Stimulated activated naive CD8-positive, alpha-beta T cell treated with anti-CD3 and anti-CD28 coated beads, Interleukin-15, amount 100 ng/mL, for 72 hours (primary cell): ENCODE data around the gene SYNJ2.
"Not testable (repeated sequence)": the region's sequence is repeated elsewhere in the genome, so short reads cannot be mapped to it uniquely, and the experiment has no call there.

Source experiments
- ATAC-seq: fragments of 150-1000 bp; cut with Tn5 transposase; 2 replicates; pipeline ENCODE4 v1.10.0; 2021; ENCODE audit warnings: mild to moderate bottlenecking, moderate library complexity
- DNase-seq, 2 donors: peaks; one replicate each; pipeline ENCODE4 v3.0.0; 2021 to 2022
- H3K27ac Mint-ChIP-seq, 2 donors: one replicate each; pipeline ENCODE4 v1.8.0; 2022; ENCODE audit warnings: mild to moderate bottlenecking in 2 of 2, mixed read lengths in 2 of 2, moderate library complexity in 2 of 2
- H3K27me3 Mint-ChIP-seq: one replicate; pipeline ENCODE4 v1.8.0; 2022; ENCODE audit warnings: mixed read lengths
- H3K4me1 Mint-ChIP-seq: one replicate; pipeline ENCODE4 v1.8.0; 2022; ENCODE audit warnings: mild to moderate bottlenecking, mixed read lengths
- H3K4me3 Mint-ChIP-seq, 2 donors: one replicate each; pipeline ENCODE4 v1.8.0; 2022; ENCODE audit warnings: mild to moderate bottlenecking in 2 of 2, mixed read lengths in 2 of 2, moderate library complexity in 1 of 2
- H3K9me3 Mint-ChIP-seq, 2 donors: one replicate each; pipeline ENCODE4 v1.8.0; 2022; ENCODE audit warnings: mixed read lengths in 2 of 2

Gene SYNJ2

GRCh38 chr6:157981395-157982101 lies at the start of gene SYNJ2:
Gene SYNJ2 (plus strand): TSS chr6:157981863. CDS start chr6:157981962, 99 bp downstream.
- Mint-ChIP-seq H3K9me3 (no peaks in the 10 kb centered on the region), H3K27ac (peak within 1 kb of the TSS; percentile 84 to 90), H3K4me1 (peaks cover 64% of the 10 kb centered on the region), H3K4me3 (peak within 1 kb of the TSS; percentile 74 to 83), H3K27me3 (peaks cover 24% of the 10 kb centered on the region)
- peak; percentile 75 to 78 for DNase-seq
- peak; percentile 88 for ATAC-seq

GRCh38 chr6:157935786-157936185 lies 45.9 kb upstream of the SYNJ2 start:
- H3K27ac Mint-ChIP-seq = no peak overlapping the region
- no peaks in the 10 kb centered on the region for H3K9me3 Mint-ChIP-seq
- no peak for ATAC-seq
- no peaks in the 10 kb centered on the region for H3K27me3 Mint-ChIP-seq
- DNase-seq = no peak
- no peak overlapping the region for H3K4me3 Mint-ChIP-seq
- H3K4me1 Mint-ChIP-seq = peaks cover 18% of the 10 kb centered on the region

- DNase-seq (no peak), ATAC-seq (no peak)
- peaks cover 25% of the 10 kb centered on the region for H3K4me1 Mint-ChIP-seq
- no peak overlapping the region for H3K27ac Mint-ChIP-seq
- H3K27me3 Mint-ChIP-seq = no peaks in the 10 kb centered on the region
- H3K4me3 Mint-ChIP-seq = no peak overlapping the region
- H3K9me3 Mint-ChIP-seq = no peaks in the 10 kb centered on the region
Observed at GRCh38 chr6:157937318-157937717, 44.3 kb upstream of the SYNJ2 start.

GRCh38 chr6:157937916-157938315 lies 43.7 kb upstream of the SYNJ2 start:
- H3K4me3 Mint-ChIP-seq = no peak overlapping the region
- no peak for ATAC-seq
- H3K27me3 Mint-ChIP-seq = no peaks in the 10 kb centered on the region
- peaks cover 29% of the 10 kb centered on the region for H3K4me1 Mint-ChIP-seq
- H3K9me3 Mint-ChIP-seq = no peaks in the 10 kb centered on the region
- DNase-seq = no peak
- H3K27ac Mint-ChIP-seq = no peak overlapping the region

- peak; percentile 78 for ATAC-seq
Observed at GRCh38 chr6:157940375-157941036, 41.2 kb upstream of the SYNJ2 start.

GRCh38 chr6:157941101-157941863 lies 40.4 kb upstream of the SYNJ2 start:
- no peak overlapping the region for H3K27ac Mint-ChIP-seq
- peaks cover 60% of the 10 kb centered on the region for H3K4me1 Mint-ChIP-seq
- H3K9me3 Mint-ChIP-seq = peaks cover 0 to 7% of the 10 kb centered on the region in 2 donors
- ATAC-seq (no peak), DNase-seq (no peak)
- H3K4me3 Mint-ChIP-seq = no peak overlapping the region
- no peaks in the 10 kb centered on the region for H3K27me3 Mint-ChIP-seq

More at GRCh38 chr6:157940375-157941036, 41.2 kb upstream of the SYNJ2 start:
- H3K4me3 Mint-ChIP-seq, H3K9me3 Mint-ChIP-seq, H3K27me3 Mint-ChIP-seq: not testable (repeated sequence)
- H3K4me1 Mint-ChIP-seq = peaks cover 52% of the 10 kb centered on the region
- DNase-seq = peak in 1 of 2 donors; percentile 41
- peak overlapping the region in 1 of 2 donors; percentile 71 for H3K27ac Mint-ChIP-seq

GRCh38 chr6:157942351-157942750 lies 39.3 kb upstream of the SYNJ2 start:
- H3K27ac Mint-ChIP-seq = peak overlapping the region in 1 of 2 donors; percentile 77
- H3K4me3 Mint-ChIP-seq = no peak overlapping the region
- ATAC-seq (no peak), DNase-seq (no peak)
- peaks cover 0 to 7% of the 10 kb centered on the region in 2 donors for H3K9me3 Mint-ChIP-seq
- no peaks in the 10 kb centered on the region for H3K27me3 Mint-ChIP-seq
- H3K4me1 Mint-ChIP-seq = peaks cover 71% of the 10 kb centered on the region

GRCh38 chr6:157943249-157943963 lies 38.3 kb upstream of the SYNJ2 start:
- H3K27me3 Mint-ChIP-seq = no peaks in the 10 kb centered on the region
- H3K9me3 Mint-ChIP-seq = peaks cover 2 to 12% of the 10 kb centered on the region in 2 donors
- peak overlapping the region in 1 of 2 donors; percentile 96 for H3K27ac Mint-ChIP-seq
- ATAC-seq (no peak), DNase-seq (no peak)
- H3K4me1 Mint-ChIP-seq = peaks cover 71% of the 10 kb centered on the region
- H3K4me3 Mint-ChIP-seq = peak overlapping the region in 1 of 2 donors; percentile 38

GRCh38 chr6:157943964-157944283 lies 37.7 kb upstream of the SYNJ2 start:
- peaks cover 71% of the 10 kb centered on the region for H3K4me1 Mint-ChIP-seq
- no peak for DNase-seq
- peaks cover 7 to 16% of the 10 kb centered on the region in 2 donors for H3K9me3 Mint-ChIP-seq
- no peaks in the 10 kb centered on the region for H3K27me3 Mint-ChIP-seq
- H3K4me3 Mint-ChIP-seq = peak overlapping the region in 1 of 2 donors; percentile 38
- peak overlapping the region in 1 of 2 donors; percentile 96 for H3K27ac Mint-ChIP-seq
- no peak for ATAC-seq

- peak; percentile 68 for ATAC-seq
- peak overlapping the region; percentile 35 to 82 for H3K27ac Mint-ChIP-seq
- peak overlapping the region; percentile 24 to 30 for H3K4me3 Mint-ChIP-seq
Observed at GRCh38 chr6:157944983-157945931, 36.4 kb upstream of the SYNJ2 start.

GRCh38 chr6:157946053-157946617 lies 35.5 kb upstream of the SYNJ2 start:
- Mint-ChIP-seq H3K4me1 (peaks cover 50% of the 10 kb centered on the region), H3K4me3 (peak overlapping the region in 1 of 2 donors; percentile 37), H3K9me3 (peaks cover 8 to 36% of the 10 kb centered on the region in 2 donors), H3K27me3 (peaks cover 10% of the 10 kb centered on the region), H3K27ac (peak overlapping the region in 1 of 2 donors; percentile 37)
- DNase-seq = no peak
- ATAC-seq = no peak

More at GRCh38 chr6:157944983-157945931, 36.4 kb upstream of the SYNJ2 start:
- H3K4me1 Mint-ChIP-seq = peaks cover 58% of the 10 kb centered on the region
- DNase-seq = peak in 1 of 2 donors; percentile 60
- peaks cover 1% of the 10 kb centered on the region for H3K27me3 Mint-ChIP-seq
- peaks cover 8 to 28% of the 10 kb centered on the region in 2 donors for H3K9me3 Mint-ChIP-seq

GRCh38 chr6:157946865-157947532 lies 34.7 kb upstream of the SYNJ2 start:
- H3K27me3 Mint-ChIP-seq = peaks cover 13% of the 10 kb centered on the region
- ATAC-seq (peak; percentile 73), DNase-seq (no peak)
- H3K4me3 Mint-ChIP-seq = no peak overlapping the region
- H3K27ac Mint-ChIP-seq = peak overlapping the region in 1 of 2 donors; percentile 87
- peaks cover 50% of the 10 kb centered on the region for H3K4me1 Mint-ChIP-seq
- peaks cover 8 to 36% of the 10 kb centered on the region in 2 donors for H3K9me3 Mint-ChIP-seq

GRCh38 chr6:157950899-157951298 lies 30.8 kb upstream of the SYNJ2 start:
- peaks cover 25% of the 10 kb centered on the region for H3K4me1 Mint-ChIP-seq
- H3K27me3 Mint-ChIP-seq = peaks cover 19% of the 10 kb centered on the region
- DNase-seq, ATAC-seq, H3K4me3 Mint-ChIP-seq, H3K27ac Mint-ChIP-seq: not testable (repeated sequence)
- peaks cover 8 to 29% of the 10 kb centered on the region in 2 donors for H3K9me3 Mint-ChIP-seq
